Measurements from ENCODE around the gene PLEKHM3.

Gene PLEKHM3

DNA sequence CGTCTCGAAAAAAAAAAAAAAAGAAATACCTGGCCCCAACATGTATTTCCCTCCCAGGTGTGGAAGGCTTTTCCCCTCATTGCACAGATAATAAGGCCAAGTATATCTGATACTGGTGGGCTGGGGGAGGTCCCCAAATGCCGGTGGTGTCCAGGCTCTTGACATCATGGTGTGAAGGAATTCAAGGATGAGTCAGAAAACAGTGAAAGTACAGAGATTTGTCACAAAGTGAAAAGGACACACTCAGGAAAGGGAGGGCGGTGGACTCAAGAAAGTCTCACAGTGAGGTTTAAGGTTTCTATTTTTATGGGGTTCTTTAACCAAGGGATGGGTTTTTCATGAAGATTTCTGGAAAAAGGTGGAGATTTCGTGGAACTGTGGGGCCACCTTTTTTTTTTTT lies 217.8 kb downstream of the PLEKHM3 start:
- no peak overlapping the region for H3K9ac ChIP-seq (ENCODE audit: low read length)
- peaks cover 31% of the 10 kb centered on the region for H3K4me1 ChIP-seq (ENCODE audit: control insufficient read depth, low read depth, low read length)

DNA sequence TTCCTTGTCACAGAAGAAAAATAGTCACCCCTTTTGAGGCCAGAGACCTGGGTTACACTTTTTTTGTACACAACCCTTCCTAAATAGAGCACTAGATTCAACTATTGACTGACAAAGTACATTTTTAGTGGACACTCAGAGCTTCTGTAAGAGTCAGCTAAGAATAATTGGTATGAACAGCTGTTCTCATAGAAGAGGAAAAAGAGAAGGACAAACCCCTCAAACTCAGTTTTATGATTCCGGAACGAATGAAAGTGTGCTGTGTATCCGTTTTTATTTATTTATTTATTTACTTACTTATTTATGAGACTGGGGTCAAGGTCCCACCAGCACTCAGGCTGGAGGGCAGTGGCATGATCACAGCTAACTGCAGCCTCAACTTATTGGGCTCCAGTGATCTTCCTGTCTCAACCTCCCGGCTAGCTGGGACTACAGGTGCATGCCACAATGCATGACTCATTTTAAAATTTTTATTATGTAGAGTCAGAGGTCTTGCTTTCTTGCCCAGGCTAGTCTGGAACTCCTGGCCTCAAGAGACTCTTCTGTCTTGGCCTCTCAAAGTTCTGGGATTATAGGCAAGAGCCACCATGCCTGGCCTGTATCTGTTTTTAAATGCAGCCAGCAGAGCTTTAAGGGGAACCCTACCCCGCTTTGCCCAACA lies 219.6 kb downstream of the PLEKHM3 start:
- no peaks in the 10 kb centered on the region for H3K27me3 ChIP-seq (ENCODE audit: control insufficient read depth, insufficient read depth, low read length)
- H3K36me3 ChIP-seq (ENCODE audit: control insufficient read depth, low read depth, low read length): no peaks in the 10 kb centered on the region

More for the DNA sequence above, 217.8 kb downstream of the PLEKHM3 start:
- Histone ChIP-seq H3K36me3 (ENCODE audit: control insufficient read depth, low read depth, low read length) (no peaks in the 10 kb centered on the region), H3K4me3 (ENCODE audit: low read length) (no peak overlapping the region), H3K27me3 (ENCODE audit: control insufficient read depth, insufficient read depth, low read length) (no peaks in the 10 kb centered on the region), H3K9me3 (ENCODE audit: control insufficient read depth, low read depth, low read length) (no peaks in the 10 kb centered on the region), H3K27ac (ENCODE audit: low read length) (no peak overlapping the region)

DNA sequence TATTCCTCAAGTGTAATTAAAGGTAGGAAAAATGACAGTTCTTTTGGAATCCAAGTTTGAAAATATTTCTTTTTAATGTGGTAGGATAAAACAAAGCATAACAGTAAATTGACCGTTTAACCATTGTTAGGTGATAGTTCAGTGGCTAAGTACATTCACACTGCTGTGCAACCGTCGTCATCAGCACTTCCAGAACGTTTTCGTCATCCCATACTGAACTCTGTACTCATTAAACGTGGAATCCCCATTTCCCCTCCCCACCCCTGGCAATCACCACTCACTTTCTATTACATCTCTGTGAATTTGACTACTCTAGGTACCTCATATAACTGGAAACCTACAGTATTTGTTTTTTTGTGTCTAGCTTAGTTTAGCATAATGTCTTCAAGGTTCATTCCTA lies 222.7 kb downstream of the PLEKHM3 start:
- Histone ChIP-seq H3K4me3 (ENCODE audit: low read length) (no peak overlapping the region), H3K4me1 (ENCODE audit: control insufficient read depth, low read depth, low read length) (peaks cover 11% of the 10 kb centered on the region), H3K9ac (ENCODE audit: low read length) (no peak overlapping the region), H3K36me3 (ENCODE audit: control insufficient read depth, low read depth, low read length) (no peaks in the 10 kb centered on the region), H3K27me3 (ENCODE audit: control insufficient read depth, insufficient read depth, low read length) (no peaks in the 10 kb centered on the region), H3K9me3 (ENCODE audit: control insufficient read depth, low read depth, low read length) (no peaks in the 10 kb centered on the region), H3K27ac (ENCODE audit: low read length) (no peak overlapping the region)

More for the DNA sequence above, 219.6 kb downstream of the PLEKHM3 start:
- H3K27ac ChIP-seq (ENCODE audit: low read length): no peak overlapping the region
- H3K4me1 ChIP-seq (ENCODE audit: control insufficient read depth, low read depth, low read length): peaks cover 29% of the 10 kb centered on the region
- no peak overlapping the region for H3K4me3 ChIP-seq (ENCODE audit: low read length)
- H3K9ac ChIP-seq (ENCODE audit: low read length): no peak overlapping the region
- H3K9me3 ChIP-seq (ENCODE audit: control insufficient read depth, low read depth, low read length): no peaks in the 10 kb centered on the region

DNA sequence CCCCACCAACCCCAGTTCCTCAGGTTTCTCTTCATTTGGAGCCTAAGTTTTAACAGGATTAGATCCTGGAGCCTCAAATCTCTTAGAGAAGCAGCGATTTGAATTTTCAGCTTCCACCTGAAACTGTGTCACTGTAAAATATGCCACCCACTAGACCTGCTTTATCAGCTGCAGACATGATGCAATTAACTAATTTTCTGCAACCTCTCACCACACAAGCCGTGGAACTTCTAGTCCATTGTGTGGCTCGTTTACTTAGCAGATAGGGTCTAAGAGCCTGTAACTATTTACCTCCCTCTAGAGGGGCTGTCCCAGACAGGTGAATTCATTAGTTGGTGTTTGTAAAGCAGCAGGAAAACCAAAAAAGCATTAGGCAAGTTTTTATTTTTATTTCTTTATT lies 224.1 kb downstream of the PLEKHM3 start:
- Histone ChIP-seq H3K27ac (ENCODE audit: low read length) (no peak overlapping the region), H3K4me3 (ENCODE audit: low read length) (no peak overlapping the region), H3K27me3 (ENCODE audit: control insufficient read depth, insufficient read depth, low read length) (no peaks in the 10 kb centered on the region), H3K36me3 (ENCODE audit: control insufficient read depth, low read depth, low read length) (no peaks in the 10 kb centered on the region), H3K9me3 (ENCODE audit: control insufficient read depth, low read depth, low read length) (no peaks in the 10 kb centered on the region), H3K4me1 (ENCODE audit: control insufficient read depth, low read depth, low read length) (peaks cover 21% of the 10 kb centered on the region), H3K9ac (ENCODE audit: low read length) (no peak overlapping the region)

DNA sequence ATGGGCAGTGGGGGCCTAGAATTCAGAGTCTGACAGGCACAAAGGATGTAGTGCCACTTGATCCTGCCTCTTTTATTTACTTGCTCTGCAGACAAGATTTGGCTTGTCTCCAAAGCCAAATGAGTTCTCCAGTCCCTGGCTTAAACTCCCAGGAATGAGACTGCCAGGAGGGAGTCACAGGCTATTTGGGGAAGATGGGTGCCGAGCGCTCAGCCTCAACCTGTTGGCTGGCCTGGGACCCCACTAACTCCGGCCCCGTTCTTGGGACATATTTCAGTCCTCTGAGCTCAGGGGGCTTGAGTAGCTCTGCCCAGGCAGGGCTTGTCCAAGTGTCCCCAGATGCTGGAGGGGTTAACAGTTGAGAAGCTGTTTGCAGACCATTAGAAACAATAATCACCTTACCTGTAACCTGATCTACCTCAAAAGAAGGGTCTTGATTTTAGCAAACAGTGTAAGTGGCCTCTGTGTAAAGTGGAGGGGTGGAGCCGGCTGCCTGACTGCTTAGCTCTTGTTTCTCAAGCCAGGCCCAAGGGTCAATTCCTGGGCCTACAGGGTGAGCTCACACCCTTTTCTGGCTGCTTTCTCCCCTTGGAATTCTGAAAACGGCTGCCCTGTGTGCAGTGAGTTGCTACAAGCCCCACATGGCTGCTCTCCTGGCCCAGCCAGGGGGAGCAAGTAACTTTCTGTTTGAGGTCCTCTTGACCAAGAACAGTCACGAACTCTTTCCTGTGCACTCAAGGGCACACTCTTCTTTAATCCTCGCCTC lies 228.6 kb downstream of the PLEKHM3 start:
- Histone ChIP-seq H3K4me3 (ENCODE audit: low read length) (no peak overlapping the region), H3K27ac (ENCODE audit: low read length) (no peak overlapping the region), H3K36me3 (ENCODE audit: control insufficient read depth, low read depth, low read length) (no peaks in the 10 kb centered on the region), H3K9ac (ENCODE audit: low read length) (no peak overlapping the region), H3K4me1 (ENCODE audit: control insufficient read depth, low read depth, low read length) (peaks cover 24% of the 10 kb centered on the region), H3K27me3 (ENCODE audit: control insufficient read depth, insufficient read depth, low read length) (no peaks in the 10 kb centered on the region), H3K9me3 (ENCODE audit: control insufficient read depth, low read depth, low read length) (no peaks in the 10 kb centered on the region)

DNA sequence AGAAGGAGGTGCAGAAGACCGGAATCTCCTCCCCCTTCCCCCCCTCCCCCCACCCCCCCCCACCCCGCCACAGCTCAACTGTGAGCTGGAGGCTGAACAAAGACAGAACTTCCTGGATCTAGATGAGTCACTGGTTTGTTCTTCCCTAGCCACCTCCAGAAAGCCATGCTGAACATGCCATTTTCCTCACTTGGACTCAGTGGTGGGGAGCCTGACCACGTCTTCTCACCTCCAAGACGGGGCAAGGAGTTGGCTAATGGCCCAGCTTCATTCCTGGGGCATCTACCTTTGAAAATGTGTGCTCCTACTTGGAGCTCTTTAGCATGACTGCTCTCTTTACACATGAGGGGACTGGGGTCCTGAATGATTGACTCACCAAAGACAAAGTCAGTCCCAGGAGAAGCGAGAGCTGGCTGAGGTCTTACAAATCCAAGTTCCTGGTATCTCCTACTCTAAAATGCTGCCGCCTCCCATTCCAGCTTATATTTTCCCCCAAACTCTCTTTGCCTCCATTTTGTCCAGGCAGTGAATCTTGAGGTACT lies 233.0 kb downstream of the PLEKHM3 start:
- Histone ChIP-seq H3K4me1 (ENCODE audit: control insufficient read depth, low read depth, low read length) (peaks cover 18% of the 10 kb centered on the region), H3K36me3 (ENCODE audit: control insufficient read depth, low read depth, low read length) (no peaks in the 10 kb centered on the region), H3K9me3 (ENCODE audit: control insufficient read depth, low read depth, low read length) (no peaks in the 10 kb centered on the region), H3K4me3 (ENCODE audit: low read length) (no peak overlapping the region), H3K27ac (ENCODE audit: low read length) (peak overlapping the region; percentile 42), H3K9ac (ENCODE audit: low read length) (peak overlapping the region; percentile 40), H3K27me3 (ENCODE audit: control insufficient read depth, insufficient read depth, low read length) (no peaks in the 10 kb centered on the region)

DNA sequence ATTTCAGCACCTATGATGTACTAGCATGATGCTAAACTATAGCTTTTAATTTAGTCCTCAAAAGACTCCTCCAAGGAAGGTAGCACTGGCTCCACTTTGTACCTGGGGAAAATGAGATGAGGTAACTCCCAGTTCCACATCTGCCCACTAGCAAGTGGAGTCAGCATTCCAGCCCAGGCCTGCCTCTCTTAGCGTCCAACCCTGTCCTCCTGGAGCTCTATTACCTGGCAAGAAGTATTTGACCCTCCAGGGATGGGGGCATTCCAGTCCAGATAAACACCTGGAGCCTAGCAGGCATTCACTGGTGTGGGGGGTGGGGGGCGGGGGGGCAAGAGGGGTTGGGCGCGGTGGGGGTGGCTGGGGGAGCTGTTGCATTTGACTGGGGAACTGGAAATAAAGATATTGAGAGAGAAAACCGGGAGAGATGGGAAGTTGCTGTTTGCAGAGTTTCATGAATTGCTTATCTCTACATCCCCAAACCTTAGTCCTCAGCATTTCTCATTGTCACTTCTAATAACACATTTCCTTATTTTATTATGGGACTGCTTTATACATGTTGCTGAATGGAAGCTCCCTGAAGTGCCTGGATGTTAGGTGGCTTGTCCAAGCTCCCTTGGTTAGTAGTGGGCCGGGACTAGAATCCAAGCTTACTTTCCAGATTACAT lies 233.6 kb downstream of the PLEKHM3 start:
- Histone ChIP-seq H3K36me3 (ENCODE audit: control insufficient read depth, low read depth, low read length) (no peaks in the 10 kb centered on the region), H3K27ac (ENCODE audit: low read length) (no peak overlapping the region), H3K4me1 (ENCODE audit: control insufficient read depth, low read depth, low read length) (peaks cover 12% of the 10 kb centered on the region), H3K4me3 (ENCODE audit: low read length) (no peak overlapping the region), H3K9ac (ENCODE audit: low read length) (no peak overlapping the region), H3K9me3 (ENCODE audit: control insufficient read depth, low read depth, low read length) (no peaks in the 10 kb centered on the region), H3K27me3 (ENCODE audit: control insufficient read depth, insufficient read depth, low read length) (no peaks in the 10 kb centered on the region)

DNA sequence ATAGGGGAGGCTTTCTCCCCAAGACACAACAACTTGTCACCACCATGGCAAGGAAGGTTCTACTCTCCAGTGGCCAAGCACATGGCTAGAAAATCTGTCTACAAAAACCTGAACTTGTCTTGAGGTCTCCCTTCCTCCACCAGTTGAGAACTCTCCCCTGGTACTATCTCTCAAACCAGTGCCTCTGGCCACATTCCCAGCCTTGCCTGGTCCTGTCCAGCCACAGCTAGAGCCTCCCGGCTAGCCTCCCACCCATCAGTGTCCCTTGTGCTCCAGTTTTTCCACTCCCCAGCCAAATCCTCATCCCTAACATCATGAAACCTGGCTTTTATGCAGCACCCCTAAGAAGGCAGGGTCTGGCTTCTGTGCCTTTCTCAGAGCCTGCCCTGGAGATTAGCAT lies 234.4 kb downstream of the PLEKHM3 start:
- Histone ChIP-seq H3K9ac (ENCODE audit: low read length) (no peak overlapping the region), H3K4me1 (ENCODE audit: control insufficient read depth, low read depth, low read length) (peaks cover 8% of the 10 kb centered on the region), H3K36me3 (ENCODE audit: control insufficient read depth, low read depth, low read length) (no peaks in the 10 kb centered on the region), H3K9me3 (ENCODE audit: control insufficient read depth, low read depth, low read length) (no peaks in the 10 kb centered on the region), H3K4me3 (ENCODE audit: low read length) (no peak overlapping the region), H3K27me3 (ENCODE audit: control insufficient read depth, insufficient read depth, low read length) (no peaks in the 10 kb centered on the region), H3K27ac (ENCODE audit: low read length) (no peak overlapping the region)

DNA sequence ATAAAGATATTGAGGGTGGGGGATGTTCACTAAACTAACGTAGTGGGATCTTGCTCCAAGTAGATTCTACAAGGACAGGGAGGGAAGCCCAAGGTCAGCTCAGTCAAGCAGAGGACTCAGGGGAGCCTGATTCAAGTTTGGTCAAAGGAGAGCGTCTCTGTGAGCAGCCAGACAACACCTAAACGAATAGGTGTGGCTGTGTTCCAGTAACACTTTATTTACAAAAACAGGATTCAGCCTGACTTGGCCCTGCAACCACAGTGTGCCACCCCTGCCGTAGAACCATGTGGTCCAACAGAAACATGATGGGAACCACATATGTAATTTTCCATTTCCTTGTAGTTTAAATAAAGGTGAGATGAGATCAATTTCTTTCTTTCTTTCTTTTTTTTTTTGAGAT lies 237.5 kb downstream of the PLEKHM3 start:
- Histone ChIP-seq H3K4me1 (ENCODE audit: control insufficient read depth, low read depth, low read length) (peaks cover 8% of the 10 kb centered on the region), H3K4me3 (ENCODE audit: low read length) (no peak overlapping the region), H3K27ac (ENCODE audit: low read length) (no peak overlapping the region), H3K36me3 (ENCODE audit: control insufficient read depth, low read depth, low read length) (no peaks in the 10 kb centered on the region), H3K27me3 (ENCODE audit: control insufficient read depth, insufficient read depth, low read length) (no peaks in the 10 kb centered on the region), H3K9me3 (ENCODE audit: control insufficient read depth, low read depth, low read length) (no peaks in the 10 kb centered on the region), H3K9ac (ENCODE audit: low read length) (no peak overlapping the region)

DNA sequence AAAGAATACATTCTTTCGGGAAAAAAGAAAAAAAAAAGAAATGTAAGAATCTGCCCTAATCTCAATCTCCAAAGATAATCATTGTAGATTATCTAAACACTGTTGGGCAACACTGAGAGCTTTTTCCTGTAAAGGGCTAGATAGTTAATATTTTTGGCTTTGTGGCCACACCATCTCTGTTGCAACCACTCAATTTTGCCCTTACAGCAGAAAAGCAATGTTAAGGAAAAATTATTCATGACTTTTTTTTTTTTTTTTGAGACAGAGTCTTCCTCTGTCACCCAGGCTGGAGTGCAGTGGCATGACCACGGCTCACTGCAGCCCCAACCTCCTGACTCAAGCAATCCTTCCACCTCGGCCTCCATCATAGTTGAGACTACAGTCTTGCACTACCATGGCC lies 238.3 kb downstream of the PLEKHM3 start:
- Histone ChIP-seq H3K4me1 (ENCODE audit: control insufficient read depth, low read depth, low read length) (peaks cover 4% of the 10 kb centered on the region), H3K36me3 (ENCODE audit: control insufficient read depth, low read depth, low read length) (no peaks in the 10 kb centered on the region), H3K27me3 (ENCODE audit: control insufficient read depth, insufficient read depth, low read length) (no peaks in the 10 kb centered on the region), H3K4me3 (ENCODE audit: low read length) (no peak overlapping the region), H3K9ac (ENCODE audit: low read length) (no peak overlapping the region), H3K9me3 (ENCODE audit: control insufficient read depth, low read depth, low read length) (no peaks in the 10 kb centered on the region), H3K27ac (ENCODE audit: low read length) (no peak overlapping the region)

DNA sequence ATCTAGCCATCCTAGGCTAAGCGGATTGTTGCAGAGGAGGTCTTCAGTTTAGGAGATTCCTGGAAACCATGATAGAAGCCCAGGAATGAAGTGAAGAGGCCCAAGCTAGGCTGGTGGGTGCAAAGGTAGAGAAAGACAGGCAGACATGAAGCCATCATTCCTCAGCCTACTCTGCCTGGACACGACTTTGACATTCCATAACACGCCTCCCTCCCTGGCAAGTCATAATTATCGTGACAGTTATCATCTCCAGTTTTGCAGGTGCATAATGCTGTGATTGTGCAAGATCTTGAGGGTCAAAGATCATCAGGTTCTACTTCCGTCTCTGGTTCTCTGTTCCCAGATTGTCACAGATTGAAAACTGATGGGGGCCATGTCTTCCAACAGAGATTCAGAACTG lies 240.4 kb downstream of the PLEKHM3 start:
- Histone ChIP-seq H3K36me3 (ENCODE audit: control insufficient read depth, low read depth, low read length) (no peaks in the 10 kb centered on the region), H3K27me3 (ENCODE audit: control insufficient read depth, insufficient read depth, low read length) (no peaks in the 10 kb centered on the region), H3K4me1 (ENCODE audit: control insufficient read depth, low read depth, low read length) (no peaks in the 10 kb centered on the region), H3K4me3 (ENCODE audit: low read length) (no peak overlapping the region), H3K27ac (ENCODE audit: low read length) (no peak overlapping the region), H3K9ac (ENCODE audit: low read length) (no peak overlapping the region), H3K9me3 (ENCODE audit: control insufficient read depth, low read depth, low read length) (no peaks in the 10 kb centered on the region)
